CD14-positive monocyte (primary cell): ENCODE measurements around the gene BACH2. TPM values are rescaled to one million over a fixed set of nuclear protein-coding genes. Genes with fewer than 3 reads are reported as not detected.

Experiments
- DNase-seq, 3 donors: peaks; one replicate each; pipeline ENCODE4 v3.0.0-alpha.2; 2011 to 2022
- H2AFZ ChIP-seq: 2 replicates; pipeline ENCODE4 v1.6.0; 2012; ENCODE audit warnings: mild to moderate bottlenecking, low read depth, low read length, inconsistent platforms; ENCODE audit not compliant: insufficient read depth, poor library complexity, severe bottlenecking
- H3K27ac ChIP-seq, 2 donors: 1 replicate in 1 of 2; 2 replicates in 1 of 2; pipeline ENCODE4 v1.5.1; 2012 to 2013; ENCODE audit warnings: low read length in 2 of 2, control low read depth in 1 of 2, inconsistent platforms in 1 of 2, low read depth in 1 of 2, mild to moderate bottlenecking in 1 of 2
- H3K27me3 ChIP-seq, 2 donors: one replicate each; pipeline versions ENCODE4 v1.6.0 to v1.6.1; 2011 to 2013; ENCODE audit warnings: low read length in 2 of 2; ENCODE audit not compliant: control insufficient read depth in 2 of 2, insufficient read depth in 2 of 2
- H3K36me3 ChIP-seq, 2 donors: replicated peaks in 1 of 2; 1 replicate in 1 of 2; 2 replicates in 1 of 2; pipeline versions ENCODE4 v1.5.1 to v1.6.1; 2012 to 2013; ENCODE audit warnings: low read length in 2 of 2, control low read depth in 1 of 2, inconsistent platforms in 1 of 2, mild to moderate bottlenecking in 1 of 2; ENCODE audit not compliant: insufficient read depth in 2 of 2, control insufficient read depth in 1 of 2
- H3K4me1 ChIP-seq, 2 donors: 1 replicate in 1 of 2; 2 replicates in 1 of 2; pipeline versions ENCODE4 v1.5.1 to v1.6.1; 2012 to 2013; ENCODE audit warnings: low read length in 2 of 2, control low read depth in 1 of 2, inconsistent platforms in 1 of 2, mild to moderate bottlenecking in 1 of 2, moderate library complexity in 1 of 2; ENCODE audit not compliant: insufficient read depth in 2 of 2, control insufficient read depth in 1 of 2
- H3K4me2 ChIP-seq: replicated peaks from 2 replicates; pipeline ENCODE3; 2012; ENCODE audit warnings: low read length, moderate library complexity, mild to moderate bottlenecking; ENCODE audit not compliant: poor library complexity, severe bottlenecking; ENCODE audit errors: extremely low read depth
- H3K4me3 ChIP-seq, 3 experiments: fragments of 200-600 bp in 1 of 3; sonication (generic) in 1 of 3; replicated peaks in 1 of 3; 1 replicate in 2 of 3; 2 replicates in 1 of 3; pipeline ENCODE4 v1.5.1; 2011 to 2013; ENCODE audit warnings: low read length in 3 of 3, mild to moderate bottlenecking in 3 of 3, control low read depth in 2 of 3, low read depth in 2 of 3, inconsistent platforms in 1 of 3, moderate library complexity in 1 of 3
- H3K79me2 ChIP-seq: 2 replicates; pipeline ENCODE4 v1.6.0; 2012; ENCODE audit warnings: mild to moderate bottlenecking, control low read depth, inconsistent platforms, low read length, moderate library complexity; ENCODE audit not compliant: insufficient read depth
- H3K9ac ChIP-seq: 2 replicates; pipeline ENCODE4 v1.6.0; 2017; ENCODE audit warnings: low read length, mild to moderate bottlenecking; ENCODE audit not compliant: insufficient read depth, poor library complexity, severe bottlenecking
- H3K9me3 ChIP-seq, 2 donors: replicated peaks in 1 of 2; 1 replicate in 1 of 2; 2 replicates in 1 of 2; pipeline versions ENCODE4 v1.5.1 to v1.6.1; 2012 to 2013; ENCODE audit warnings: low read length in 2 of 2, control low read depth in 1 of 2; ENCODE audit not compliant: control insufficient read depth in 1 of 2, insufficient read depth in 1 of 2
- H4K20me1 ChIP-seq: 2 replicates; pipeline ENCODE4 v1.6.0; 2012; ENCODE audit warnings: mild to moderate bottlenecking, low read length, control low read depth, moderate library complexity; ENCODE audit not compliant: insufficient read depth
- H3K27ac Mint-ChIP-seq, 7 donors: one replicate each; pipeline ENCODE4 v1.8.0; 2020; ENCODE audit warnings: mild to moderate bottlenecking in 7 of 7, mixed read lengths in 7 of 7, moderate library complexity in 6 of 7, inconsistent platforms in 2 of 7
- H3K27me3 Mint-ChIP-seq, 3 donors: one replicate each; pipeline ENCODE4 v1.8.0; 2021 to 2022; ENCODE audit warnings: low read depth in 3 of 3, mild to moderate bottlenecking in 3 of 3, mixed read lengths in 3 of 3, moderate library complexity in 3 of 3, inconsistent platforms in 1 of 3
- H3K36me3 Mint-ChIP-seq, 2 donors: one replicate each; pipeline ENCODE4 v1.8.0; 2020; ENCODE audit warnings: mixed read lengths in 2 of 2, inconsistent platforms in 1 of 2, mild to moderate bottlenecking in 1 of 2
- H3K4me1 Mint-ChIP-seq: one replicate; pipeline ENCODE4 v1.8.0; 2020; ENCODE audit warnings: mild to moderate bottlenecking, mixed read lengths
- H3K4me3 Mint-ChIP-seq, 2 donors: one replicate each; pipeline ENCODE4 v1.8.0; 2020; ENCODE audit warnings: mild to moderate bottlenecking in 2 of 2, mixed read lengths in 2 of 2, moderate library complexity in 1 of 2
- H3K9me3 Mint-ChIP-seq, 7 donors: one replicate each; pipeline ENCODE4 v1.8.0; 2020 to 2022; ENCODE audit warnings: mixed read lengths in 7 of 7, mild to moderate bottlenecking in 6 of 7, moderate library complexity in 6 of 7, inconsistent platforms in 2 of 7
- CTCF ChIP-seq: fragments of 200-600 bp; IDR thresholded peaks from one replicate; pipeline ENCODE4 v1.8.0; 2022; ENCODE audit warnings: antibody characterized with exemption, mild to moderate bottlenecking
- WGBS: methylation state at CpG from one replicate; pipeline ENCODE4 v1.1.5; 2013; ENCODE audit warnings: missing lambda C conversion rate; ENCODE audit not compliant: insufficient coverage; 5-methylcytosine and 5-hydroxymethylcytosine counted together
- intact Hi-C, 2 donors: fragments of 100-400 bp; cut with micrococcal nuclease; formaldehyde crosslinking; loops; one replicate each; pipeline versions ENCODE4 v1.15.0 to v1.15.1; 2023
- polyA plus RNA-seq, 3 donors: library from polyadenylated mRNA; depleted of rRNA in 1 of 3; unstranded in 2 of 3; stranded (reverse) in 1 of 3; fragments of 300-500 nt in 2 of 3; fragments of >200 nt in 1 of 3; fragmentation: Illumina TruSeq in 2 of 3; gene quantifications; 1 replicate in 2 of 3; 2 replicates in 1 of 3; pipeline ENCODE4 v1.2.3, GENCODE V29; 2012 to 2021

Gene BACH2
- polyA plus RNA-seq, 3 donors, result 0.04 to 0.09 (median 0.05) TPM

DNA sequence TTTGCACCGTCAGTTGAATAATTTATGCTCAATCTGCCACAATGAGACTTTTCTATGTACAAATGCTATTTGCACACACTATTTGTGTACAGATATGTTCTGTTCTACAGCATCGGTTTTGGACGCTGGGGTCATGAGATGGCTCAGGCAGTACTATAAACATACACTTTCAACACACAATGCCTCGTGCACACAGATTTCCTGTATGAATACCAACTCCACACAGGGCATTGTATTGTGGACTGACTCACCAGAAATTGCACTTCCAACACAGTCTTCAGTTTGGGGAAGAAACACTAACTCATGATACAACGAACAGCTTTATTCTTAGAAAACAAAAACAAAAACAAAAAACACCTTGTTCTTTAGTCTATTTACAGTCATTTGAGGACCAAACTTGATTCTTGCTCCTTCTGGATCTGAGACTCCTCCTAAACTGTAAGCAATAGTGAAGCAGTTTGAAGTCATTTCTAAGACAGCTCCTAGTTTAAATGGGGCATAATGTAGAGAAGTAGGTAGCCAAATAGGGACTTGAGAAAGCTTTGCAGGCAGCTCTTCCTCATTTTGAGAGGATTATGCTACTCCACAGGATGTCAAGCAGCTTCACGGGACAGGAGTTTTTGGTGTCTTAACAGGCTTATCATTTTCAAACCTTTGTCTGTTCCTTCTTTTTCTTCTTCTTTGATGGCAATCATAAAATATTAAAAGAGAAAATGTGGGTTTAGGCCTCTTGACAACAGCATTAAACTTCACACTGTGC lies 368.7 kb downstream of the BACH2 start:
- intact Hi-C loops, result no loop called here
- H3K27me3 ChIP-seq, result no peaks in the 10 kb centered on the region
- peaks cover 40 to 43% of the 10 kb centered on the region in 2 donors for H3K4me1 ChIP-seq
- WGBS, result 0% methylated on average over 3 of the region's 6 CpGs
- peaks cover 0 to 2% (median 0%) of the 10 kb centered on the region in 7 donors for H3K9me3 Mint-ChIP-seq
- H3K4me1 Mint-ChIP-seq, result peaks cover 50% of the 10 kb centered on the region
- H3K27ac Mint-ChIP-seq, result peak overlapping the region; percentile 68 to 88 (median 83)
- H3K27ac ChIP-seq, result peak overlapping the region in 1 of 2 donors; percentile 80
- no peaks in the 10 kb centered on the region for H3K36me3 ChIP-seq
- no peaks in the 10 kb centered on the region for H3K9me3 ChIP-seq
- H3K4me3 ChIP-seq, result peak overlapping the region in 1 of 3 experiments; percentile 38
- H3K79me2 ChIP-seq, result no peaks in the 10 kb centered on the region
- H4K20me1 ChIP-seq, result no peaks in the 10 kb centered on the region
- H2AFZ ChIP-seq, result peak overlapping the region; percentile 52
- H3K27me3 Mint-ChIP-seq, result peaks cover 0 to 5% (median 2%) of the 10 kb centered on the region in 3 donors
- no peak for TF ChIP-seq CTCF
- peak overlapping the region in 1 of 2 donors; percentile 28 for H3K4me3 Mint-ChIP-seq
- H3K36me3 Mint-ChIP-seq, result no peaks in the 10 kb centered on the region
- H3K9ac ChIP-seq, result no peak overlapping the region
- peak; percentile 56 to 70 (median 63) for DNase-seq
- H3K4me2 ChIP-seq, result peak overlapping the region; percentile 40

- Mint-ChIP-seq H3K27ac (peak overlapping the region in 3 of 7 donors; percentile 14 to 88 (median 68)), H3K27me3 (peaks cover 0 to 5% (median 2%) of the 10 kb centered on the region in 3 donors), H3K9me3 (peaks cover 0 to 2% (median 0%) of the 10 kb centered on the region in 7 donors), H3K4me1 (peaks cover 50% of the 10 kb centered on the region), H3K36me3 (no peaks in the 10 kb centered on the region), H3K4me3 (no peak overlapping the region)
- Histone ChIP-seq H3K27ac (peak overlapping the region in 1 of 2 donors; percentile 80), H2AFZ (peak overlapping the region; percentile 8), H3K79me2 (no peaks in the 10 kb centered on the region), H3K4me3 (peak overlapping the region in 1 of 3 experiments; percentile 38), H3K27me3 (no peaks in the 10 kb centered on the region), H3K9me3 (no peaks in the 10 kb centered on the region), H4K20me1 (no peaks in the 10 kb centered on the region), H3K4me2 (peak overlapping the region; percentile 40), H3K36me3 (no peaks in the 10 kb centered on the region), H3K4me1 (peaks cover 40 to 43% of the 10 kb centered on the region in 2 donors), H3K9ac (no peak overlapping the region)
- TF ChIP-seq CTCF, result no peak
- no peak for DNase-seq
- intact Hi-C loops, result no loop called here
- WGBS, result no CpG with 5 or more reads among the region's 5 CpGs
Measured at GRCh38 chr6:89927264-89927663, 369.4 kb downstream of the BACH2 start.
